OCI-LY7 (cell line): ENCODE data around the gene B3GAT1.

Source experiments
- EZH2phosphoT487 ChIP-seq: fragments of 200-600 bp; sonication (generic); IDR thresholded peaks from 2 replicates; pipeline ENCODE4 v1.6.1; 2018; ENCODE audit warnings: low read depth, borderline replicate concordance, mild to moderate bottlenecking, mixed run types, antibody characterized with exemption, low read length, moderate library complexity, mixed read lengths
- TF ChIP-seq, protein P1 (sequence below): fragments of 200-600 bp; sonication (generic); conservative IDR thresholded peaks from 2 replicates; pipeline ENCODE4 v1.5.1; 2014; ENCODE audit warnings: mild to moderate bottlenecking, antibody characterized with exemption, low read length, moderate library complexity, mixed read lengths

DNA sequence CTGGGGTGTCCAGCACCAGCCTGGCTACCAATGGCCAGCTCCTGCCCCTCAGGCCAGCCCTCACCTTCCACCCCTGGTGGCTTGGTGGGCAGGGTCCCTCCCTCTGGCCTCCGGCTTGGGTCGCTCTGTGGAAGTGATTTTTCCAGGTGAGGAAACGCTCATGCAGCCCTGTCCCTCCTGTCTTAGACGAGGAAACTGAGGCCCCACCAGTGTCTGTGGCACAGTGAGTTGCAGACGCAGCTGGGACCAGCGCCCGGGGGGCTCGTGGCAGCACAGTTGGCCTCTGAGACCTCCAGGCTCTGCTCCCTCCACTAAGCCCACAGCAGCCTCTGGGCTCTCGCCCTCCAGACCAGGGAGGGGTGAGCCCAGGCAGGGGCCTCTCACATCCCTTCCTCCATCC is 6.2 kb downstream of the B3GAT1 start:
- TF ChIP-seq, protein P1, sequence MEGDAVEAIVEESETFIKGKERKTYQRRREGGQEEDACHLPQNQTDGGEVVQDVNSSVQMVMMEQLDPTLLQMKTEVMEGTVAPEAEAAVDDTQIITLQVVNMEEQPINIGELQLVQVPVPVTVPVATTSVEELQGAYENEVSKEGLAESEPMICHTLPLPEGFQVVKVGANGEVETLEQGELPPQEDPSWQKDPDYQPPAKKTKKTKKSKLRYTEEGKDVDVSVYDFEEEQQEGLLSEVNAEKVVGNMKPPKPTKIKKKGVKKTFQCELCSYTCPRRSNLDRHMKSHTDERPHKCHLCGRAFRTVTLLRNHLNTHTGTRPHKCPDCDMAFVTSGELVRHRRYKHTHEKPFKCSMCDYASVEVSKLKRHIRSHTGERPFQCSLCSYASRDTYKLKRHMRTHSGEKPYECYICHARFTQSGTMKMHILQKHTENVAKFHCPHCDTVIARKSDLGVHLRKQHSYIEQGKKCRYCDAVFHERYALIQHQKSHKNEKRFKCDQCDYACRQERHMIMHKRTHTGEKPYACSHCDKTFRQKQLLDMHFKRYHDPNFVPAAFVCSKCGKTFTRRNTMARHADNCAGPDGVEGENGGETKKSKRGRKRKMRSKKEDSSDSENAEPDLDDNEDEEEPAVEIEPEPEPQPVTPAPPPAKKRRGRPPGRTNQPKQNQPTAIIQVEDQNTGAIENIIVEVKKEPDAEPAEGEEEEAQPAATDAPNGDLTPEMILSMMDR: no peak
- no peak for TF ChIP-seq EZH2phosphoT487
